ENCODE data around the gene MRPL44.

- TF ChIP-seq EZH2phosphoT487 (IDR thresholded peaks at IDR 0.05; ENCODE audit: insufficient read depth, low read depth) (no peak), EZH2 (IDR thresholded peaks at IDR 0.05; ENCODE audit: insufficient read depth, poor library complexity, severe bottlenecking) (no peak)
Measured at GRCh38 chr2:223923976-223924375, 33.3 kb upstream of the MRPL44 start.
